Measurements from ENCODE around the gene PDIK1L. TPM values are rescaled to one million over a fixed set of nuclear protein-coding genes. Genes with fewer than 3 reads are reported as not detected.

Gene PDIK1L
- total RNA-seq, 1 donor: 6.5 TPM

DNA sequence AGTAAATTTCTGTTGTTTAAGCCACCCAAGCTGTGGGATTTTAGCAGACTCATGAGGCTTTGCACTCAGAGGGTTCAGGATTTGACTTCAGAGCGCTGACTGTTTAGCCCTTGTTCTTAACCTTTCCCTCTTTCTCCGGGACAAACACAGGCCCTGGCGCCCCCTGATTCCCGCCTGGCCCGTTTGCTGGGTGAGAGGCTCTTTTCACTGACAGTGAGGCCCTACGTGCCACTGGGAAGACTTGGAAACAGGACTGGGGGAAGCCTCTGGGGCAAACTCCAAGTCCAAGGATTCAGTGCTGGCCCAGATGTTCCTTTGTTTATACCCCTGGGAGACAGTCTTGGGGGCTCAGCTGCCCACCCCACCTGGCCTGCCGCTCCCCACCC is 32.5 kb upstream of the PDIK1L start:
- DNase-seq (ENCODE audit: insufficient read length, low spot score, missing footprints): no peak
- no peaks in the 10 kb centered on the region for H3K79me2 ChIP-seq (ENCODE audit: insufficient read depth, low read length)
- peaks cover 15% of the 10 kb centered on the region for H3K27me3 ChIP-seq (ENCODE audit: insufficient read depth, low read length)
- no peak overlapping the region for H3K27ac ChIP-seq (ENCODE audit: low read depth, low read length)
- no peaks in the 10 kb centered on the region for H3K9me3 ChIP-seq (ENCODE audit: low read depth, low read length)
- H3K36me3 ChIP-seq (ENCODE audit: insufficient read depth, low read length): no peaks in the 10 kb centered on the region
- no peak overlapping the region for H2AFZ ChIP-seq (ENCODE audit: low read length)
- TF ChIP-seq, protein P1, sequence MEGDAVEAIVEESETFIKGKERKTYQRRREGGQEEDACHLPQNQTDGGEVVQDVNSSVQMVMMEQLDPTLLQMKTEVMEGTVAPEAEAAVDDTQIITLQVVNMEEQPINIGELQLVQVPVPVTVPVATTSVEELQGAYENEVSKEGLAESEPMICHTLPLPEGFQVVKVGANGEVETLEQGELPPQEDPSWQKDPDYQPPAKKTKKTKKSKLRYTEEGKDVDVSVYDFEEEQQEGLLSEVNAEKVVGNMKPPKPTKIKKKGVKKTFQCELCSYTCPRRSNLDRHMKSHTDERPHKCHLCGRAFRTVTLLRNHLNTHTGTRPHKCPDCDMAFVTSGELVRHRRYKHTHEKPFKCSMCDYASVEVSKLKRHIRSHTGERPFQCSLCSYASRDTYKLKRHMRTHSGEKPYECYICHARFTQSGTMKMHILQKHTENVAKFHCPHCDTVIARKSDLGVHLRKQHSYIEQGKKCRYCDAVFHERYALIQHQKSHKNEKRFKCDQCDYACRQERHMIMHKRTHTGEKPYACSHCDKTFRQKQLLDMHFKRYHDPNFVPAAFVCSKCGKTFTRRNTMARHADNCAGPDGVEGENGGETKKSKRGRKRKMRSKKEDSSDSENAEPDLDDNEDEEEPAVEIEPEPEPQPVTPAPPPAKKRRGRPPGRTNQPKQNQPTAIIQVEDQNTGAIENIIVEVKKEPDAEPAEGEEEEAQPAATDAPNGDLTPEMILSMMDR (IDR thresholded peaks at IDR 0.05; ENCODE audit: extremely low read depth, low read depth, low read length): no peak
- H4K20me1 ChIP-seq (ENCODE audit: insufficient read depth, low read length): no peaks in the 10 kb centered on the region
- no peak overlapping the region for H3K4me2 ChIP-seq (ENCODE audit: insufficient read depth, low read length)
- H3K4me3 ChIP-seq (ENCODE audit: insufficient read depth, low read length): no peak overlapping the region
- H3K4me1 ChIP-seq (ENCODE audit: insufficient read depth, low read length): peaks cover under 1% of the 10 kb centered on the region

DNA sequence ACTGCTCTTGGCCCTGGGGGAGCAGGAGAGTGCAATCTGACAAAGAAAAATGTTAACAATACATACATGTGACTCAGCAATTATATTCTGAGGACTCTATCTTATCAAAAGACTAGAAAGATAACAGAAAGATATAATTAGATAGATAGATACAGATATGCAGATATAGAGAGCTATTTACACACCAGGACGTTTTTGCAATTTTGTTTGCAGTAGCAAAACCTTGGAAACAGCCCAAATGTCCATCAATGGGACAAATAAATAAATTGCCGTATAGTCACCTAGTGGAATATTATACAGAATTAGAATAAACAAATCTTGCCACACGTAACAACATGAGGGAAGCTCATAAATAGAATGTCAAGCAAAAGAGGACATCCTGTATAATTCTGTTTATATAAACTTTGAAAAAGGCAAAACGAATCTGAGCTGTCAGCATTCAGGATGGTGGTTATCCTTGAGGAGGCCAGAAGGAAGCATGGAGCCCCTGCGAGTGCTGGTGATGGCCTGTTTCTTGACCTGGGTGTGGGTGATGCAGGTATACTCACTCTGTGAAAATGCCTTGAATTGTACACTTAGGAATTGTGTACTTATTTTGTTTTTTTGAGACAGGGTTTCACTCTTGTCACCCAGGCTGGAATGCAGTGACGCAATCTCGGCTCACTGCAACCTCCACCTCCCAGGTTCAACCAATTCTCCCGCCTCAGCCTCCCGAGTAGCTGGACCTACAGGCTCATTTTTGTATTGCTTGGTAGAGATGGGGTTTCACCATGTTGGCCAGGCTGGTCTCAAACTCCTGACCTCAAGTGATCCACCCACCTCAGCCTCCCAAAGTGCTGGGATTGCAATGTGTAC is 31.4 kb upstream of the PDIK1L start:
- DNase-seq (ENCODE audit: insufficient read length, low spot score, missing footprints): no peak
- H3K9me3 ChIP-seq (ENCODE audit: low read depth, low read length): no peaks in the 10 kb centered on the region
- H3K4me1 ChIP-seq (ENCODE audit: insufficient read depth, low read length): peaks cover 3% of the 10 kb centered on the region
- H3K27me3 ChIP-seq (ENCODE audit: insufficient read depth, low read length): peaks cover 21% of the 10 kb centered on the region
- no peak overlapping the region for H2AFZ ChIP-seq (ENCODE audit: low read length)
- H3K79me2 ChIP-seq (ENCODE audit: insufficient read depth, low read length): no peaks in the 10 kb centered on the region
- TF ChIP-seq, protein P1 (IDR thresholded peaks at IDR 0.05; ENCODE audit: extremely low read depth, low read depth, low read length): no peak
- no peak overlapping the region for H3K27ac ChIP-seq (ENCODE audit: low read depth, low read length)
- no peak overlapping the region for H3K4me3 ChIP-seq (ENCODE audit: insufficient read depth, low read length)
- no peak overlapping the region for H3K4me2 ChIP-seq (ENCODE audit: insufficient read depth, low read length)
- H3K36me3 ChIP-seq (ENCODE audit: insufficient read depth, low read length): no peaks in the 10 kb centered on the region
- H4K20me1 ChIP-seq (ENCODE audit: insufficient read depth, low read length): no peaks in the 10 kb centered on the region

DNA sequence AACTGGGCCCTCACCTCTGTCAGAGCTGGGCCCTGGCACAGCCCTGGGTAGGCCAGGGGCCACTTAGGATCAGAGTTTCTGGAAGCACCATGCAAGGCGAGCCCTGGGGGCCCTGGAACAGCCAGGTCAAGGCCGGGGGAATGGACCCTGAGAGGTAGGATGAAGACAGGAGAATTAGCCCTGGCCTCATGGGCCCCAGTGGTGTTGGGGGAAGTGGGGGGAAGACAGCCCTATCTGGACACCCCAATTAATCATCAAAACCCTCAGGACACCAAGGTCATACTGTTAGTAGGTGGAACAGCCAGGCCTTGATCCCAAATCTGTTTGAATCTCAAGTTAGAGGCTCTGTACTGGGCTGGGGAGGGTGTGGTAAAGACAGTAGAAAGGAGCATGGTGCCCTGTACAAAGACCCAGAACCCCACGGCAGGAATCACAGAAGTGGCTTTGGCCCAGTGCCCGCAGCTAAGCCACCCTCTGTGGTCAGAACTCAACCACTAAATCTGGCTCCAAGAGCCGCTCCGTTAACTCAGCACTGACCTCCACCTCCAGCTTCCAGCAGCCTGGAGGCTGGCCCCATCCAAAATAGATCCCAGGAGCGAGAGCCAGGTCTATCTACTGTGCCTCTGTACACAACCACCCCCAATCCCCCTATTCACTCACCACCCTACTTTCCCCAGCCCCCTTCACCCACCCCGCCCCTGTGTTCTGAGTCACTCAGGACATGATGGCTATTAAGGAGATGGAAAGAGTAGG is 30.2 kb upstream of the PDIK1L start:
- Histone ChIP-seq H3K4me1 (ENCODE audit: insufficient read depth, low read length) (peaks cover 3% of the 10 kb centered on the region), H3K27ac (ENCODE audit: low read depth, low read length) (no peak overlapping the region), H3K36me3 (ENCODE audit: insufficient read depth, low read length) (no peaks in the 10 kb centered on the region), H3K4me2 (ENCODE audit: insufficient read depth, low read length) (no peak overlapping the region), H2AFZ (ENCODE audit: low read length) (no peak overlapping the region), H3K4me3 (ENCODE audit: insufficient read depth, low read length) (no peak overlapping the region), H3K79me2 (ENCODE audit: insufficient read depth, low read length) (no peaks in the 10 kb centered on the region), H3K9me3 (ENCODE audit: low read depth, low read length) (no peaks in the 10 kb centered on the region), H4K20me1 (ENCODE audit: insufficient read depth, low read length) (no peaks in the 10 kb centered on the region), H3K27me3 (ENCODE audit: insufficient read depth, low read length) (peaks cover 28% of the 10 kb centered on the region)
- TF ChIP-seq, protein P1 (IDR thresholded peaks at IDR 0.05; ENCODE audit: extremely low read depth, low read depth, low read length): no peak
- no peak for DNase-seq (ENCODE audit: insufficient read length, low spot score, missing footprints)

DNA sequence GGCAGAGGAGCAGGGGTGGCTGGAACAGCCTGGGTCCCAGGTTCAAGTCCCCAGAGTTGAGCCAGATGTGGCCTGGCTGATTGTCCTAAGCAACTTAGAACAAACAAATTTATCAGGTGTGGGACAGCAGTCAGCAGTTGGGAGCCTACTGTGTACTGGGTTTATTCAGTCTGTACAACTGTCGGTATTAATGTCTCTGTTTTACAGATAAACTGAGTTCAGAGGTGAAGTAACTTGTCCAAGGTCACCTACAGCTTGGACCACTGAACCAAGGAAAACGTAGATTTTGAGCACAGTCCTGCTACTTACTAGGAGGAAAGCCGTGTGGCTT is 29.6 kb upstream of the PDIK1L start:
- DNase-seq (ENCODE audit: insufficient read length, low spot score, missing footprints): no peak
- TF ChIP-seq, protein P1 (IDR thresholded peaks at IDR 0.05; ENCODE audit: extremely low read depth, low read depth, low read length): no peak
- Histone ChIP-seq H3K27ac (ENCODE audit: low read depth, low read length) (no peak overlapping the region), H3K79me2 (ENCODE audit: insufficient read depth, low read length) (no peaks in the 10 kb centered on the region), H3K4me2 (ENCODE audit: insufficient read depth, low read length) (no peak overlapping the region), H3K27me3 (ENCODE audit: insufficient read depth, low read length) (peaks cover 28% of the 10 kb centered on the region), H4K20me1 (ENCODE audit: insufficient read depth, low read length) (no peaks in the 10 kb centered on the region), H2AFZ (ENCODE audit: low read length) (no peak overlapping the region), H3K4me3 (ENCODE audit: insufficient read depth, low read length) (no peak overlapping the region), H3K9me3 (ENCODE audit: low read depth, low read length) (no peaks in the 10 kb centered on the region), H3K36me3 (ENCODE audit: insufficient read depth, low read length) (no peaks in the 10 kb centered on the region), H3K4me1 (ENCODE audit: insufficient read depth, low read length) (peaks cover 3% of the 10 kb centered on the region)

All from osteoblast (primary cell).